DND-41 (cell line): Measurements from ENCODE around the gene HDAC4.

ENCODE experiments used
- ATAC-seq: fragments of 200-7000 bp; cut with Tn5 transposase; 3 replicates; pipeline ENCODE4 v1.9.1; 2021; ENCODE audit warnings: low read depth; ENCODE audit not compliant: insufficient read depth
- DNase-seq: peaks from one replicate; pipeline ENCODE4 v3.0.0-alpha.2; 2020
- H2AFZ ChIP-seq: 2 replicates; pipeline ENCODE4 v1.6.0; 2012; ENCODE audit warnings: low read depth, low read length
- H3K27ac ChIP-seq: 2 replicates; pipeline ENCODE4 v1.5.1; 2012; ENCODE audit warnings: low read length, inconsistent platforms
- H3K27me3 ChIP-seq: fragments of 200-600 bp; sonication (generic); 2 replicates; pipeline ENCODE4 v1.6.0; 2012; ENCODE audit warnings: low read length, mild to moderate bottlenecking, inconsistent platforms; ENCODE audit not compliant: insufficient read depth, poor library complexity
- H3K36me3 ChIP-seq: 2 replicates; pipeline ENCODE4 v1.5.1; 2012; ENCODE audit warnings: low read length, inconsistent platforms; ENCODE audit not compliant: insufficient read depth
- H3K4me1 ChIP-seq: 2 replicates; pipeline ENCODE4 v1.5.1; 2012; ENCODE audit warnings: mild to moderate bottlenecking, low read length; ENCODE audit not compliant: insufficient read depth
- H3K4me2 ChIP-seq: 2 replicates; pipeline ENCODE4 v1.6.0; 2012; ENCODE audit warnings: mild to moderate bottlenecking, moderate library complexity, low read length, inconsistent platforms; ENCODE audit not compliant: insufficient read depth
- H3K4me3 ChIP-seq, 2 experiments: fragments of 200-600 bp in 1 of 2; shearing (Covaris generic) in 1 of 2; 2 replicates each; pipeline ENCODE4 v1.5.1; 2012 to 2016; ENCODE audit warnings: inconsistent platforms in 2 of 2, low read length in 2 of 2, mild to moderate bottlenecking in 2 of 2, low read depth in 1 of 2, moderate library complexity in 1 of 2
- H3K79me2 ChIP-seq: 2 replicates; pipeline ENCODE4 v1.6.0; 2012; ENCODE audit warnings: low read length, inconsistent platforms; ENCODE audit not compliant: insufficient read depth
- H3K9ac ChIP-seq: 2 replicates; pipeline ENCODE4 v1.6.0; 2012; ENCODE audit warnings: low read depth, mild to moderate bottlenecking, inconsistent platforms, low read length, moderate library complexity
- H3K9me3 ChIP-seq: 2 replicates; pipeline ENCODE4 v1.5.1; 2012; ENCODE audit warnings: low read length, moderate library complexity, mild to moderate bottlenecking, inconsistent platforms; ENCODE audit not compliant: insufficient read depth, severe bottlenecking
- H4K20me1 ChIP-seq: 2 replicates; pipeline ENCODE4 v1.6.0; 2012; ENCODE audit warnings: low read length; ENCODE audit not compliant: insufficient read depth
- CTCF ChIP-seq: IDR thresholded peaks from 2 replicates; pipeline ENCODE4 v1.5.1; 2012; ENCODE audit warnings: borderline replicate concordance, low read length, moderate library complexity, mild to moderate bottlenecking; ENCODE audit not compliant: poor library complexity, severe bottlenecking; ENCODE audit errors: extremely low read depth
- EZH2 ChIP-seq: IDR thresholded peaks from 3 replicates; pipeline ENCODE4 v1.6.1; 2012; ENCODE audit warnings: borderline replicate concordance, low read depth, mild to moderate bottlenecking, moderate library complexity, low read length, inconsistent platforms; ENCODE audit not compliant: severe bottlenecking

The HDAC4 gene

GRCh38 chr2:239095460-239096081, 305.2 kb downstream of the HDAC4 start:
- DNase-seq, result no peak
- TF ChIP-seq EZH2 (no peak), CTCF (no peak)
- H3K27ac ChIP-seq, result no peak overlapping the region
- H3K27me3 ChIP-seq, result no peaks in the 10 kb centered on the region
- peaks cover 94% of the 10 kb centered on the region for H3K36me3 ChIP-seq
- no peak for ATAC-seq
- H3K4me3 ChIP-seq, result no peak overlapping the region
- peaks cover 51% of the 10 kb centered on the region for H4K20me1 ChIP-seq
- H3K4me1 ChIP-seq, result no peaks in the 10 kb centered on the region
- no peak overlapping the region for H2AFZ ChIP-seq
- no peaks in the 10 kb centered on the region for H3K9me3 ChIP-seq
- peaks cover 7% of the 10 kb centered on the region; the same call in 1 of the 2 replicates for H3K79me2 ChIP-seq
- H3K9ac ChIP-seq, result no peak overlapping the region
- H3K4me2 ChIP-seq, result no peak overlapping the region

- H3K36me3 ChIP-seq, result peaks cover 94% of the 10 kb centered on the region
- DNase-seq, result no peak
- no peak overlapping the region for H2AFZ ChIP-seq
- no peak for TF ChIP-seq CTCF
- TF ChIP-seq EZH2, result no peak
- H3K27me3 ChIP-seq, result no peaks in the 10 kb centered on the region
- no peak overlapping the region for H3K4me3 ChIP-seq
- no peaks in the 10 kb centered on the region for H3K9me3 ChIP-seq
- H3K4me1 ChIP-seq, result no peaks in the 10 kb centered on the region
- no peak overlapping the region for H3K4me2 ChIP-seq
- H3K27ac ChIP-seq, result no peak overlapping the region
- H4K20me1 ChIP-seq, result peaks cover 51% of the 10 kb centered on the region
- ATAC-seq, result no peak
- H3K79me2 ChIP-seq, result peaks cover 3% of the 10 kb centered on the region; the same call in 1 of the 2 replicates
- H3K9ac ChIP-seq, result no peak overlapping the region
Observed at GRCh38 chr2:239094867-239095266, 306.0 kb downstream of the HDAC4 start.

- H3K79me2 ChIP-seq, result 0 out of 2 replicates have a peak, but pooled peaks cover 3% of the 10 kb centered on the region
- H3K27ac ChIP-seq, result no peak overlapping the region
- H4K20me1 ChIP-seq, result peaks cover 45% of the 10 kb centered on the region
- H3K9me3 ChIP-seq, result no peaks in the 10 kb centered on the region
- H2AFZ ChIP-seq, result no peak overlapping the region
- ATAC-seq, result no peak
- H3K27me3 ChIP-seq, result no peaks in the 10 kb centered on the region
- no peaks in the 10 kb centered on the region for H3K4me1 ChIP-seq
- no peak overlapping the region for H3K4me3 ChIP-seq
- DNase-seq, result no peak
- no peak overlapping the region for H3K4me2 ChIP-seq
- TF ChIP-seq EZH2 (no peak), CTCF (no peak)
- no peak overlapping the region for H3K9ac ChIP-seq
- peaks cover 93% of the 10 kb centered on the region for H3K36me3 ChIP-seq
Observed at GRCh38 chr2:239093952-239094351, 306.9 kb downstream of the HDAC4 start.

GRCh38 chr2:239093542-239093941, 307.3 kb downstream of the HDAC4 start:
- Histone ChIP-seq H4K20me1 (peaks cover 44% of the 10 kb centered on the region), H3K27ac (no peak overlapping the region), H3K36me3 (peaks cover 93% of the 10 kb centered on the region), H3K4me3 (no peak overlapping the region), H3K9me3 (no peaks in the 10 kb centered on the region), H3K27me3 (no peaks in the 10 kb centered on the region), H3K9ac (no peak overlapping the region), H3K79me2 (0 out of 2 replicates have a peak, but pooled peaks cover 7% of the 10 kb centered on the region), H3K4me1 (no peaks in the 10 kb centered on the region), H2AFZ (no peak overlapping the region), H3K4me2 (no peak overlapping the region)
- no peak for DNase-seq
- no peak for ATAC-seq
- no peak for TF ChIP-seq CTCF
- no peak for TF ChIP-seq EZH2
